Measurements from ENCODE around the gene ERBB4. TPM values are rescaled to one million over a fixed set of nuclear protein-coding genes. Genes with fewer than 3 reads are reported as not detected.

Gene ERBB4
- total RNA-seq (2014; rRNA removed; shearing (Covaris generic)) = not detected in 2 replicates

DNA sequence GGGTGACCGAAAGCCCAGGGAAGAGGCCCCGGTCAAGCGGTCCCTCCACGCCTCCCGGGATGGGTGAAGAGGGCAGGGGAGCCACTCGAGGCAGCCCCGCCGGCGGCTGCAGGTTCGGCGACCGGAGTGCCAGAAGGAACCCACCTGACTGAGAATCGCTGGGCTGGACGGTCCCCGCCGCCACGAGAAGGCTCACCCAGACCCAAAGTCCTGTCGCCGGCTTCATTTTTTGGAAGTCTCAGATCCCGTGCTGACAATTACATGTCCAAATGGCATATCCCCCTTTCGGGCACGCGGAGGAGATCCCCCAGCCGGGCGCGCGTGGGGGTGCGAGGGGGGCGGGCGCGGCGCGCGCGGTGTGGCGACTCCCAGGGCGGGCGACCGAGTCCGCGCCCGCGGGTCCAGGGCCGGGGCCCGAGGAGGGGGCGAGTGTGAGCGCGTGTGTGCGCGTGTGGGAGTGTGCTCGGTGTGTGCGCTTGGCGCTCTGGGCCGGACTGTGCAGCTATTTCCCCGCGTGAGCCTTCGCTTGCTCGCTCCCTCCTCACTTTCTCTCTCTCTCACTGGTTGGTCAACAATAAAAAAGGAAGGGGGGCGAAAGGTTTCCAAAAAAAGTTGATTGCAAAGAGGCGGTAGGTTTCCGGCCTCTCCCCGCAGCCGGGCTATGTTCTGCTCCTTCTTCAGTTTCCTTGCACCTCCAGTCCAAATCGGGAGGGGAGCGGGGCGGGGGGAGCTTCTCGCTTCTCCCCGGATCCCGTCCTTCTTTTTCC lies at the start of gene ERBB4:
TSS of gene ERBB4 (minus strand) at position 498 of the 767 bp plus-strand sequence. CDS start at position 226, 272 bp downstream.
- no peak for DNase-seq (ENCODE audit: low read depth)

- DNase-seq (ENCODE audit: low read depth) = no peak
Measured at GRCh38 chr2:212580117-212580516, 41.5 kb upstream of the ERBB4 start.

GRCh38 chr2:212556296-212556695 lies 17.7 kb upstream of the ERBB4 start:
- DNase-seq (ENCODE audit: low read depth) = no peak

- no peak for DNase-seq (ENCODE audit: low read depth)
Measured at GRCh38 chr2:212554233-212554632, 15.6 kb upstream of the ERBB4 start.

DNA sequence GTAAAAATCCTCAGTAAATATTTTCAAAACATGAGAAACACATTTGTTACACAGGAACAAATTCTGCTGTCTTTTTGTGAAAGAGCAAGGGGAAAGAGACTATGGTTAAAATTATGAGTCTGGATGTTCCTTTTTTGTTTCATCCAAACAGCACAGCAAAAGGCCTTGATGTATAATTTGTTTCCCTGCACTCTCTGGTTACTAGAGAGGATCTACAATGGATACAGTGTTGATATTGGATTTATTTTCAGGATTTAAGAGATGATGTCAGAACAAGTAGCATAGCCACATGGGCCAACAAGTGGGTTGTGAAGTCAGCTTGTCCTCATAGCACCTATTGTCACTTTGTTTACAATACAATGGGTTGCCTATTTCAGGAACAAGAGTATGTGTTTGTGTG lies 11.3 kb upstream of the ERBB4 start:
- no peak for DNase-seq (ENCODE audit: low read depth)

DNA sequence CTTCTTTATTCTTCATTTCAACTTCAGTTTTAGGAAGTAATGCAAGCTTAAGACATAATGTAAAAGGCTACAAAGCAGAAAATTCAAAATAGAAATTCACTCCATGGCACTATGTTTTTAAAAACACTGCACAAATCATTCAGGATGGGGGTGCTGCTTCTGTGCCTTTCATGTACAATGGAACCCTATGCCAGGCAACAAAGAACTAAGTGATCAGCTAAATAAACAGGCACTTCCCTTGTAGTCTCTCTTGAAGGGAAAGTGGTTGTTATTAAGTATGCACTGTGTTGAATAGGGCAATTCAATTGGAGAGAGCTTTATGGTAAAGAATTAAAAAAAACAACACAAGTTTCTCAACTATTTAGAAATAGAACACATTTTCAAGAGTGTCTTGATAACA lies 10.9 kb upstream of the ERBB4 start:
- no peak for DNase-seq (ENCODE audit: low read depth)

GRCh38 chr2:212548455-212548819 lies 9.8 kb upstream of the ERBB4 start:
- DNase-seq (ENCODE audit: low read depth) = peak; percentile 25

- DNase-seq (ENCODE audit: low read depth) = no peak
Measured at GRCh38 chr2:212547716-212548454, 9.3 kb upstream of the ERBB4 start.

- no peak for DNase-seq (ENCODE audit: low read depth)
Measured at GRCh38 chr2:212546669-212547068, 8.1 kb upstream of the ERBB4 start.

GRCh38 chr2:212540341-212540740 lies 1.7 kb upstream of the ERBB4 start:
- DNase-seq (ENCODE audit: low read depth) = no peak

GRCh38 chr2:212539072-212539880 lies 674 bp upstream of the ERBB4 start:
- DNase-seq (ENCODE audit: low read depth) = peak; percentile 9

DNA sequence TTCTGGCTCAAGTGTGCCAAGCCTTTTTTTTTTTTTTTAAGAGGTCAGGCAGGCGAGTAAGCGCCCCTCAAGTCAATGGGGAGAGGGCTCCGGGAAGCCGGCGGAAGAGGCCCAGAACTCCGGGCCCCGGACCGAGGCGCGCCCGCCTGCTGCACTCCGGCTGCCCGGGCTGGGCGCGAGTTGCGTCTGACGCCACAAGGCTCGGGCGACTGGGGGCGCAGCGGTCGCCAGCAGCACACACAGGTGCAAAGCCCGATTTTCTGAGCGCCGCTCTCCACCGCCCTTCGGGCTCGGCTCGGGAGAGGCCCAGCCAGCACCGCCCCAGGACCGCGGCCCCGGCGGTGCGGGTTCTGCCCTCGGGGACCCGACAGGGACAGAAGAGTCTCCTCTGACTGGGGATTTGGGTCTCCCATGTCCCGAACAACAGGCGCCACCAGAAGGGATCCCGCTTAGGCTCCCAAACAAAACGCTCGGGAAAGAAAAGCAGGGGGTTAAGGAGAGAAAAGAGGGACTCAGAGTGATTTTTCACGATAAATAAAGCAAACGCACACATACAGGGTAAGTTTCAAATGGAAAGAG lies 787 bp downstream of the ERBB4 start:
- no peak for DNase-seq (ENCODE audit: low read depth)

DNA sequence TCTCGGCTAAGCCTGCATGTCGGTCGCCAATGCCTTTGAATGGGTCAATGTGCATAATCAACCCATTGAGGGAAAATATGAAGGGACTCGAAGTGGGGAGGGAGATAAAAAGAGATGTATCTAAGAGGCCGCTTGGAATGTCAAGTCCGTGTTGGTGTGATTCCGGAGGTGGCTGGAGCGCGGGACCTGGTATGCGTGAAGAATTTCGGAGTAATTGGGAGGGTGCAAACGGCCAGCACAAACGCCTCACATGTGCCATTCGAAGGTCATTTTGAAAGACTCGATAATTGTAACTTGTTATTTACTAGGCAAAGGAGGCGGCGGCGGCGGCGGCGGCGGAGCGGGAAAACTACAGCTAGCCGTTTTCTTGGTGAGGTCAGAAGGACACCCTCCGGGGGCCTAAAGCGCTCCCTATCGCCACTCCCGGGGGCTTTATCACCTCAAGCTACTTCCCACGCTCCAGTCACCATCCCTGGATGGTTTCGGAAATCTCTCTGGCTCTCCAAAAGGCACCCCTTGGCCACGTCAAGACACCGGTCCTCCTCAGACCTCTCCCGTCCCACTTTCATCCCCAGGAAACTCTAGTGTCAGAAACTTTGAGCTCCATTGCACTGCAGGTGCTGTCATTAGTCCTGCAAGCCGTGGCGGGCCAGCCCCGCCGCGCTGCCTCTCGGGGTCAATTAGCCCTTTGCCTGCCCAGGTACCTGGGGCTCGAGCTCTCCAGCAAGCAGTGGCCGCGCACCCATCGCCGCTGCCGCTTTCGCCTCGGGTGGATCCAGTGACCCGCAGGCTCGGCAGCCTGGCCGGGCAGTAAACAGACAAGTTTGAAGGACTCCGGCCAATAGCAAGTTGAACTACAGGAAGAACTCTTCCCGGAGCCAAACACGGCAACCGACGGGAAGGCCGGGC lies 1.5 kb downstream of the ERBB4 start:
- no peak for DNase-seq (ENCODE audit: low read depth)

DNA sequence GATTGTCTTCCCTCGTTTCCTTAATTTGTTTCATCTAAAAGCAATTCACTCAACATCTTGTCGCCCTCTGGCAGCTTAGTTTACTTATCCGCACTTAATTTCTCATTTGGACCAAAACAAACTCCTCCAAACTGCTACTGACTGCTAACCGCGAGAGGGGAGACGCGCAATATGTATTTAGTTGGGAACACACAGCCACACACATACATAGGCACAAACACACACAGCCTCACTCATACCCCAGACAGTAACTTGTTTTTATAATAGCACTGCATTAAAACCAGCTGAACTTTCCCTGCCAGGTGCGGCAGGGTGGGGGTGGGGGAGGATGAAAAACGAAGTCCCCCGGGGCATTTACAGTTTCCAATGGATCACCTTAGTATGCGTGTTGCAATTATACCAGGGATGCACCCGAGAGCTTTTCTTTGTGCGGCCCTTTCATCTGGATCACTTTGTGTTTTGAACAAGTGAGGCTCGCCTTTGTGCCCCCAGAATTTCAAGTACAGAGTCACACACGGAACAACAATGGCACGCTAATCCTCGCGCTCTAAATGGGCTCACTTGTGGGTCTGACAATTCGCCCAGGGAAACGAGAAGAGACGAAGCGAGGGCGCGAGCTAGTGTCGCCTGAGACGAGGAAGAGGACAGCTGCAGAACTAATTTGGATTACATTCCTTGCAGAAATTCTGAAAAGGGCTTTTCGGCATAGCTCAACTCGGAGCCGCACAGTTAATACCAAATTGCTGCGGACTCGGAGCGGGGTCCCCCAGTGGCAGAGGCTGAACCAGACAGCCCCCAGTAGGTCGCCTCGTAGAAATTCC lies 2.4 kb downstream of the ERBB4 start:
- DNase-seq (ENCODE audit: low read depth) = no peak

DNA sequence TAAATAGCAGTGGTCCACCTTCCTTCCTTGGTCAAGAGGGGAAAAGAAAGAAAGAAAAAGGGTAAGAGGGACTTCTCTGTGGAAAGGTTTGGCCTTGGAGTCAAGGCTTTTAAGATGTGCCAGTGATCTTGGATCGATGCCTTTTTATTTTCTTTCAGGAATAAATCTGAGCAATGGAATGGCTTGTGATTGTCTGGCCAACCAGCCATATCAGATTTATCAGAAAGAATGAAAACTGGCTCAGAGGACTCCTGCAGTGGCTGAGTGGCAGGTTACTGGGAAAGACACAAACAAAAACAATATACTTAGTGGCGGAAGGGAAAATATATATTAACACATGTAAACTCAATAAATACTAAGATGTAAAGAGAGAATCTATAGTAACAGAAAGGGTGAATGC lies 4.3 kb downstream of the ERBB4 start:
- DNase-seq (ENCODE audit: low read depth) = no peak

GRCh38 chr2:212532585-212532984 lies 6.0 kb downstream of the ERBB4 start:
- no peak for DNase-seq (ENCODE audit: low read depth)

DNA sequence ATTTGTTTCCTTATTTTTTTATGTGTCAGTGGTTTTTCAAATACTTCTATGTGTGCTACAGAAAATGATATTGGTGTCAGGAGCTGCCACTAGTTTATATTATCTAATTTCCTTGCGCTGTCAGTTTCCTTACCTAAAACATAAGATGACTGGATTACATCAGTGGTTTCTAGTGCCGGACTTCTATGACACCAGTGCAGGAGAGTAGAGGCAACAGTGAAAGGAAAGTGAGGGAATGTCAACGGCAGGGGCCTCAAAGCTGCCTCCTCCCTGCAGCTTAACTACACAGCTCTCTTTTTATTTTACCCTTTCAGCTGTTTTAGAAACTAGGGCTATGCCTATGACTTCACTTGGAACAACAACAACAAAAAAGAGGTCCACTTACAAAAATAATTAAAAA lies 6.5 kb downstream of the ERBB4 start:
- DNase-seq (ENCODE audit: low read depth) = no peak

DNA sequence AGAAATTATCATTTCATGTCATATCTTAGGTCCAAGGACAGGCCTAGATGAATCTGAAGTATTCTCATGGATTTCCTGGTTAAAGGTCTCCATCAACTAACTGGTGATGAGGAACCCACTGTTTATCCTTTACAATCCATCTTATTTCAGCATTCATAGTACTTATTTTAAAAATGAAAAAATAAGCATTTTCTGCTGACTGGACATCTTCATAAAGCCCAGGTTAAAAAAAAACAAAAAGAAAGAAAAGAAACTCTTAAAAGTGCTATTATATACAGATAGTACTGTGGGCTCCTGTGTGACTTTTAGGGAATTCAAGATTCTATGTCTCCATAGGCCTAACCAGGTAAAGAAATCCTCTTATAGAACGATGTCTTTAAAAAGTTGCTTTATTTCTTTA lies 7.1 kb downstream of the ERBB4 start:
- DNase-seq (ENCODE audit: low read depth) = no peak

- DNase-seq (ENCODE audit: low read depth) = no peak
Measured at GRCh38 chr2:212530991-212531390, 7.6 kb downstream of the ERBB4 start.

DNA sequence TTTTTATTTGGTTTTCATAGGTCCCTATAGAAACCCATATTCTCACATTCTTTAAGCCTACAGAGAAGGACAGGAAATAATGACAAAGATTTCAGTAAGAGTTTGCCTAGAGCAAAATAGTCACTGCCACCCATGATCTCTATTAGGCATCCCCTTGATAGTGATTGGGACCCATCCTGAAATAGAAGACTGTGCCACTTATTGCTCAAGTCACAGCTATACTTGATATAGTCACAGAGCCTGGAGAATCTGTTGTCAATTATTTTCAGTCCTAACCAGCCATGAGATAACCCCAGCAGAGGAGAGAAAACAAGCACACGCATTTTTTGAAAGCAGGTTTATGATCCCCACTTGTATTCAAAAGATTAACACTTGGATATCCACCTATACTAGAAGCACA lies 8.2 kb downstream of the ERBB4 start:
- DNase-seq (ENCODE audit: low read depth) = no peak

Measured in RPMI7951 (cell line).